GM19240 (cell line): ENCODE results near the gene MYH9.
"Not testable (repeated sequence)": the region's sequence is repeated elsewhere in the genome, so short reads cannot be mapped to it uniquely, and the experiment has no call there.

Experiments used
- DNase-seq: peaks from one replicate; pipeline ENCODE4 v3.0.0; 2011; ENCODE audit warnings: low spot score; ENCODE audit not compliant: insufficient read length

Gene MYH9

GRCh38 chr22:36279219-36279666 is 108.5 kb downstream of the MYH9 start:
- no peak for DNase-seq

GRCh38 chr22:36277482-36278291 is 110.1 kb downstream of the MYH9 start:
- DNase-seq, result peak; percentile 69

GRCh38 chr22:36274531-36274930 is 113.2 kb downstream of the MYH9 start:
- DNase-seq, result no peak

- DNase-seq, result not testable (repeated sequence)
Measured at GRCh38 chr22:36271951-36272350, 115.8 kb downstream of the MYH9 start.

GRCh38 chr22:36271231-36271630 is 116.5 kb downstream of the MYH9 start:
- not testable (repeated sequence) for DNase-seq

GRCh38 chr22:36267896-36268485 is 119.8 kb downstream of the MYH9 start:
- DNase-seq, result no peak

GRCh38 chr22:36267058-36267457 is 120.7 kb downstream of the MYH9 start:
- no peak for DNase-seq

GRCh38 chr22:36263886-36264664 is 123.7 kb downstream of the MYH9 start:
- not testable (repeated sequence) for DNase-seq

- not testable (repeated sequence) for DNase-seq
Measured at GRCh38 chr22:36263216-36263673, 124.5 kb downstream of the MYH9 start.

- DNase-seq, result not testable (repeated sequence)
Measured at GRCh38 chr22:36262307-36262706, 125.5 kb downstream of the MYH9 start.

- DNase-seq, result not testable (repeated sequence)
Measured at GRCh38 chr22:36261675-36262074, 126.1 kb downstream of the MYH9 start.

- DNase-seq, result no peak
Measured at GRCh38 chr22:36259615-36260300, 128.0 kb downstream of the MYH9 start.

- DNase-seq, result no peak
Measured at GRCh38 chr22:36258701-36259614, 128.8 kb downstream of the MYH9 start.

GRCh38 chr22:36257948-36258670 is 129.7 kb downstream of the MYH9 start:
- no peak for DNase-seq

GRCh38 chr22:36257308-36257707 is 130.5 kb downstream of the MYH9 start:
- DNase-seq, result no peak

- DNase-seq, result no peak
Measured at GRCh38 chr22:36256478-36256877, 131.3 kb downstream of the MYH9 start.

GRCh38 chr22:36255572-36255971 is 132.2 kb downstream of the MYH9 start:
- not testable (repeated sequence) for DNase-seq

GRCh38 chr22:36253523-36254490 is 134.0 kb downstream of the MYH9 start:
- DNase-seq, result no peak
